Activated CD8-positive, alpha-beta T cell treated with anti-CD3 and anti-CD28 coated beads for 36 hours (primary cell): ENCODE measurements around the gene LINC00237. TPM values are rescaled to one million over a fixed set of nuclear protein-coding genes. Genes with fewer than 3 reads are reported as not detected.

Experiments
- ATAC-seq: fragments of 200-7000 bp; cut with Tn5 transposase; one replicate; pipeline ENCODE4 v1.10.0; 2021; ENCODE audit warnings: mild to moderate bottlenecking, moderate library complexity
- CTCF ChIA-PET: fragments of 350-600 bp; sonication (Branson Sonifier 250); formaldehyde crosslinking; loops from one replicate; lab custom pipeline; 2021; ENCODE audit warnings: antibody characterized with exemption; lab: Charles Lee
- POLR2A ChIA-PET: fragments of 350-600 bp; sonication (Branson Sonifier 250); formaldehyde crosslinking; loops from one replicate; lab custom pipeline; 2021; ENCODE audit warnings: antibody characterized with exemption; lab: Charles Lee
- DNase-seq: peaks from one replicate; pipeline ENCODE4 v3.0.0-alpha.2; 2020
- H3K27ac Mint-ChIP-seq: one replicate; pipeline ENCODE4 v1.8.0; 2021; ENCODE audit warnings: mild to moderate bottlenecking, mixed read lengths
- H3K27me3 Mint-ChIP-seq: one replicate; pipeline ENCODE4 v1.8.0; 2021; ENCODE audit warnings: mixed read lengths
- H3K36me3 Mint-ChIP-seq: one replicate; pipeline ENCODE4 v1.8.0; 2021; ENCODE audit warnings: low read depth, mixed read lengths
- H3K4me1 Mint-ChIP-seq: one replicate; pipeline ENCODE4 v1.8.0; 2021; ENCODE audit warnings: low read depth, mixed read lengths
- H3K4me3 Mint-ChIP-seq: one replicate; pipeline ENCODE4 v1.8.0; 2021; ENCODE audit warnings: mild to moderate bottlenecking, moderate library complexity, mixed read lengths
- H3K9me3 Mint-ChIP-seq: one replicate; pipeline ENCODE4 v1.8.0; 2021; ENCODE audit warnings: mixed read lengths
- intact Hi-C: fragments of 100-400 bp; cut with micrococcal nuclease; formaldehyde crosslinking; loops from one replicate; pipeline ENCODE4 v1.10.0; 2022
- total RNA-seq, 2 experiments: library from RNA; stranded (reverse); gene quantifications; one replicate each; pipeline ENCODE4 v1.2.3, GENCODE V29; 2021
- TF ChIP-seq, protein P1 (sequence below): fragments of 200-600 bp; IDR thresholded peaks from one replicate; pipeline ENCODE4 v1.8.0; 2022; ENCODE audit warnings: antibody characterized with exemption, mild to moderate bottlenecking

Gene LINC00237
- total RNA-seq: not detected

DNA sequence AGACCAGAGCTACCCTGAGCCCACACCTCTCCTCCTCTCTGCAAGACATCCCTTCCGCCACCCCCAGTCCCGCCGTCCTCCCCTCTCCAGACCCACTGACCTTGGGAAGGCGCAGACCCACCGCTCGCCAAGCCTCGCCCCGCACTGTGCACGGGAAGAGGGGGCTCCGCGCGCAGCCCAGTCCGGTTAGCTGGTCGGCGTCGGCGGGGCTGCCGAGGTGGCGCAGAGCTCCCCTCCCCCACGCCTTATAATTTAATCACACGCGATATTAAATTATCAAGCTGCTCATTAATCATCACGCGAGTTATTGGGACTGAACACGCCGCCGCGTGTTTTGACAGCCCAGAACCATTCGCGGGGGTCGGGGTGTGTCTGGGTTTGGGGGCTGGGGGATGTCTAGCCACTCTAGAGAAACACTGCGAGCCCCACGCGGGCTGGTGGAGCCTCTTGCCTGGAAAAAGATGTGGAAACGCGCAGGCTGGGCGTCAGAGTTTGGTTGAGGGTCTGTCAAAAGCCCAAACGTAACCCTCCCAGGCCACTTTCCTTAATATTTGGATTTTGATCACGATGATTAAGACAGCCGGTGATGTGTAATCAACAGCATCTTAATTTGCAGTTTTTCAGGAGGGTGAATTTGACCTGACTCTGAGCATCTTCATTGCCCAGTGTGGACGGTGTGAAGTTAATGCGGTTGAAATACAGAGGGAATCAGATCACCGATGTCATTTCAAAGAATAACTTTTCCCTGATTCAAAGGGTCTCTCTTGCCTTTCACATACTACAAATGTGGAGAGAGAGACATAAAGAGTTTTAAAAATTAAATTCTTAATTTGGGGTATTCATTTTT is at the start of gene LINC00237:
LINC00237 (minus strand) TSS at position 188 of the 847 bp plus-strand sequence.
- CTCF ChIA-PET: interaction anchor here (0.8 kb wide), 2 partner anchors 130 to 399 kb away, joined by 3 read pairs; no protein-coding TSS in a partner anchor
- H3K27me3 Mint-ChIP-seq: peaks cover 63% of the 10 kb centered on the region
- peak within 1 kb of the TSS; percentile 24 for H3K4me3 Mint-ChIP-seq
- DNase-seq (no peak), ATAC-seq (no peak)
- intact Hi-C loops: loop anchor here (10.0 kb wide), 2 partner anchors 408 to 1468 kb away; partner anchors contain the start of gene NKX2-2
- H3K9me3 Mint-ChIP-seq: no peaks in the 10 kb centered on the region
- POLR2A ChIA-PET: no interaction called here
- no peak within 1 kb of the TSS for H3K27ac Mint-ChIP-seq
- no peaks in the 10 kb centered on the region for H3K36me3 Mint-ChIP-seq
- TF ChIP-seq, protein P1, sequence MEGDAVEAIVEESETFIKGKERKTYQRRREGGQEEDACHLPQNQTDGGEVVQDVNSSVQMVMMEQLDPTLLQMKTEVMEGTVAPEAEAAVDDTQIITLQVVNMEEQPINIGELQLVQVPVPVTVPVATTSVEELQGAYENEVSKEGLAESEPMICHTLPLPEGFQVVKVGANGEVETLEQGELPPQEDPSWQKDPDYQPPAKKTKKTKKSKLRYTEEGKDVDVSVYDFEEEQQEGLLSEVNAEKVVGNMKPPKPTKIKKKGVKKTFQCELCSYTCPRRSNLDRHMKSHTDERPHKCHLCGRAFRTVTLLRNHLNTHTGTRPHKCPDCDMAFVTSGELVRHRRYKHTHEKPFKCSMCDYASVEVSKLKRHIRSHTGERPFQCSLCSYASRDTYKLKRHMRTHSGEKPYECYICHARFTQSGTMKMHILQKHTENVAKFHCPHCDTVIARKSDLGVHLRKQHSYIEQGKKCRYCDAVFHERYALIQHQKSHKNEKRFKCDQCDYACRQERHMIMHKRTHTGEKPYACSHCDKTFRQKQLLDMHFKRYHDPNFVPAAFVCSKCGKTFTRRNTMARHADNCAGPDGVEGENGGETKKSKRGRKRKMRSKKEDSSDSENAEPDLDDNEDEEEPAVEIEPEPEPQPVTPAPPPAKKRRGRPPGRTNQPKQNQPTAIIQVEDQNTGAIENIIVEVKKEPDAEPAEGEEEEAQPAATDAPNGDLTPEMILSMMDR: no peak
- peaks cover 19% of the 10 kb centered on the region for H3K4me1 Mint-ChIP-seq

DNA sequence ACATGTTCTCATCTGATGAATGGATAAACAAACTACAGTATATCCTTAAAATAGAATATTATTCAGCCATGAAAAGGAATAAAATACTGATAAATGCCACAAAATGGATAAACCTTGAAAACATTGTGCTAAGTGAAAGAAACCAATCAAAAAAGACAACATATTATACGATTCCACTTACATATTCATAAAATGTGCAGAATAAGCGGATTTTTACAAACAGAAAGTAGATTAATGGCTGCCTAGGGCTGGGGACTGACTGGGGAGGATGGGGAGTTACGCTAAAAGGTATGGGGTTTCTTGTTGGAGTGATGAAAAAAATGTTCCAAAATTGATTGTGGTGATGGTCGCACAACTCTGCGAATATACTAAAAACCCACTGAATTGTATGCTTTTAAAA is 49.1 kb upstream of the LINC00237 start:
- peaks cover 3% of the 10 kb centered on the region for H3K36me3 Mint-ChIP-seq
- H3K4me1 Mint-ChIP-seq: no peaks in the 10 kb centered on the region
- no peak overlapping the region for H3K27ac Mint-ChIP-seq
- ChIA-PET CTCF (no interaction called here), POLR2A (no interaction called here)
- intact Hi-C loops: no loop called here
- no peaks in the 10 kb centered on the region for H3K27me3 Mint-ChIP-seq
- no peak for ATAC-seq
- no peak overlapping the region for H3K4me3 Mint-ChIP-seq
- TF ChIP-seq, protein P1: no peak
- H3K9me3 Mint-ChIP-seq: no peaks in the 10 kb centered on the region
- DNase-seq: no peak

- ATAC-seq: no peak
- H3K27ac Mint-ChIP-seq: no peak overlapping the region
- peaks cover 3% of the 10 kb centered on the region for H3K36me3 Mint-ChIP-seq
- H3K9me3 Mint-ChIP-seq: no peaks in the 10 kb centered on the region
- DNase-seq: no peak
- TF ChIP-seq, protein P1: no peak
- intact Hi-C loops: no loop called here
- POLR2A ChIA-PET: no interaction called here
- no peaks in the 10 kb centered on the region for H3K4me1 Mint-ChIP-seq
- H3K27me3 Mint-ChIP-seq: no peaks in the 10 kb centered on the region
- CTCF ChIA-PET: no interaction called here
- H3K4me3 Mint-ChIP-seq: no peak overlapping the region
Observed at GRCh38 chr20:21154692-21155091, 48.5 kb upstream of the LINC00237 start.

DNA sequence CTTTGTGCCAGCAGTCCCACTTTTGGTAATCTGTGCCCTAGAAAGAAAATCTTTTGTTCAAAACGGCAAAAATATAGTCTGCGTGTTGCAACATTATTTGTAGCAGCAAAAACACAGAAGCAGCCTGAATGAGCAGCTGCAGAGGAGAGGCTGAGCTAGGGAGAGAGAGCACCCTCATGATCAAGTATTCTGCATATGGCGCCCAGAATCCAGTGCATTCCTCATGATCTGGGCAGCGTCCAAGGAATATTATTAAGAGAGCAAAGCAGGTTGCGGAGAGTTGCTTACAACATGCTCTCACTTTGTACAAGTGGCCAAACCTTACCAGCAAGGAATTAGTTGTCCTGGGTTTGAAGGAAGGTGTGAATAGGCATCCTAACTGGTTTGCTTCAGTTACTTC is 45.6 kb upstream of the LINC00237 start:
- no peaks in the 10 kb centered on the region for H3K27me3 Mint-ChIP-seq

GRCh38 chr20:21149344-21149743 is 43.2 kb upstream of the LINC00237 start:
- ATAC-seq (no peak), DNase-seq (no peak)
- intact Hi-C loops: no loop called here
- POLR2A ChIA-PET: no interaction called here
- CTCF ChIA-PET: no interaction called here
- no peaks in the 10 kb centered on the region for H3K4me1 Mint-ChIP-seq
- no peaks in the 10 kb centered on the region for H3K27me3 Mint-ChIP-seq
- H3K36me3 Mint-ChIP-seq: peaks cover 7% of the 10 kb centered on the region
- no peak overlapping the region for H3K27ac Mint-ChIP-seq
- TF ChIP-seq, protein P1: no peak
- H3K9me3 Mint-ChIP-seq: no peaks in the 10 kb centered on the region
- no peak overlapping the region for H3K4me3 Mint-ChIP-seq

More for the DNA sequence above, 45.6 kb upstream of the LINC00237 start:
- no peak for DNase-seq
- Mint-ChIP-seq H3K27ac (no peak overlapping the region), H3K4me3 (no peak overlapping the region), H3K4me1 (no peaks in the 10 kb centered on the region), H3K9me3 (no peaks in the 10 kb centered on the region), H3K36me3 (peaks cover 7% of the 10 kb centered on the region)
- CTCF ChIA-PET: no interaction called here
- POLR2A ChIA-PET: no interaction called here
- no peak for ATAC-seq
- intact Hi-C loops: no loop called here
- TF ChIP-seq, protein P1: no peak
